ENCODE measurements around the gene TENM3. TPM values are rescaled to one million over a fixed set of nuclear protein-coding genes. Genes with fewer than 3 reads are reported as not detected.

Gene TENM3
- total RNA-seq, 1 donor = 24.2 TPM

DNA sequence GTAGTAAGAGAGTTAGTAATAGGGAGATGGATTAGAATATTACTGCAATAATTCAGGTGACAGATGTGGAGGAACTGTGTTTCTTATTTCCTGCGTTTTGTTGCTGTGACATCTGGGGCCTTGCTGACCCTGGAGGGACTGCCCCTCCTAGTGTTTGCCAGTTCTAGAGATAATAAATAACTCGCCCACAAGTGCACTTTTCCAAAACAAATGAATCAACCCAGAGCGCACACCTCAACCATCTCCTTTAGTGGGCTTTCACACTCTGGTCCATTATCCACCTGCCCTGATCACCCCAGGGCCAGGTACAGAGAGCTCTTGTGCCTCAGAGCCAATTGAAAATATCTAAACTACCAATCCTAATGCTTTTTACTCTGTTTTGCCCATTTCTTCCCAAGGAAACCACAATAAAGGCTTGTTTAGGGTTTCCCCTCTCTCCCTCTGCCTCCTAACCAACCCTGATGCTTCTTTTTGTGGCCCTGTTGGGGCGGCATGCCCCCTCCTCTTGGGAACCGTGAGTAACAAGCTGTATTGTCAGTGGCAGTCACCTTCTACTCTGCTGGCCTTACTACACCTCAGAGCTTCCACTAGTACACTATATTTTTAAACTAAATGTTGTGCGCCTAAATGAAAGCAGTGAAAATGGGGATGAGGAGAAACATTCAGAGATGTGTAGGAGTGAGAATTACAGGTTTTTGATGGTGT is 270.5 kb downstream of the TENM3 start:
- TF ChIP-seq, protein P1, sequence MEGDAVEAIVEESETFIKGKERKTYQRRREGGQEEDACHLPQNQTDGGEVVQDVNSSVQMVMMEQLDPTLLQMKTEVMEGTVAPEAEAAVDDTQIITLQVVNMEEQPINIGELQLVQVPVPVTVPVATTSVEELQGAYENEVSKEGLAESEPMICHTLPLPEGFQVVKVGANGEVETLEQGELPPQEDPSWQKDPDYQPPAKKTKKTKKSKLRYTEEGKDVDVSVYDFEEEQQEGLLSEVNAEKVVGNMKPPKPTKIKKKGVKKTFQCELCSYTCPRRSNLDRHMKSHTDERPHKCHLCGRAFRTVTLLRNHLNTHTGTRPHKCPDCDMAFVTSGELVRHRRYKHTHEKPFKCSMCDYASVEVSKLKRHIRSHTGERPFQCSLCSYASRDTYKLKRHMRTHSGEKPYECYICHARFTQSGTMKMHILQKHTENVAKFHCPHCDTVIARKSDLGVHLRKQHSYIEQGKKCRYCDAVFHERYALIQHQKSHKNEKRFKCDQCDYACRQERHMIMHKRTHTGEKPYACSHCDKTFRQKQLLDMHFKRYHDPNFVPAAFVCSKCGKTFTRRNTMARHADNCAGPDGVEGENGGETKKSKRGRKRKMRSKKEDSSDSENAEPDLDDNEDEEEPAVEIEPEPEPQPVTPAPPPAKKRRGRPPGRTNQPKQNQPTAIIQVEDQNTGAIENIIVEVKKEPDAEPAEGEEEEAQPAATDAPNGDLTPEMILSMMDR (IDR thresholded peaks at IDR 0.05; ENCODE audit: insufficient read depth, low read depth, low read length) = no peak
- DNase-seq (ENCODE audit: low read depth) = no peak
- no peak overlapping the region for H3K4me3 ChIP-seq (ENCODE audit: low read depth, low read length)

- H3K4me3 ChIP-seq (ENCODE audit: low read depth, low read length) = no peak overlapping the region
- TF ChIP-seq, protein P1 (IDR thresholded peaks at IDR 0.05; ENCODE audit: insufficient read depth, low read depth, low read length) = no peak
- no peak for DNase-seq (ENCODE audit: low read depth)
These were observed 275.2 kb downstream of the TENM3 start for GRCh38 chr4:182518421-182518820.

DNA sequence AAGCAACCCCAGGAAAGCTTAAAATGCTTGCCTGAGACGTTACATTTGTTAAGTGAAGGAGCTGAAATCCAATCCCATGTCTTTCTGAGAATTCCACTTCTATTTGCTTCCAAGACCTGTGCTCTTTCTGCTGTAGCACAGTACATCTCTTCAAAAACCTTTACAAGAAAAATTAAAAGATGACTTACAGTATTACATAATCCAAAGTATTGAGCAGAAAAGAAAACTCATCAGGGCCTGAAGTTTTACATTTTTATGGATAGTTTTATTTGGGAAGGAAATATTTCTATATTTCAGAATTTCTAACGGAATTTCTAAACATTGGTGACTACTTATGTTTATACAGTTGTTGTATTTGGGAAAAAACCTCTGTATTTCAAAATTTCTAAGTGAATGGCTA is 276.3 kb downstream of the TENM3 start:
- DNase-seq (ENCODE audit: low read depth) = no peak
- TF ChIP-seq, protein P1 (IDR thresholded peaks at IDR 0.05; ENCODE audit: insufficient read depth, low read depth, low read length) = no peak
- H3K4me3 ChIP-seq (ENCODE audit: low read depth, low read length) = no peak overlapping the region

- TF ChIP-seq, protein P1 (IDR thresholded peaks at IDR 0.05; ENCODE audit: insufficient read depth, low read depth, low read length) = no peak
- no peak overlapping the region for H3K4me3 ChIP-seq (ENCODE audit: low read depth, low read length)
- DNase-seq (ENCODE audit: low read depth) = no peak
These were observed 277.8 kb downstream of the TENM3 start for GRCh38 chr4:182521011-182521410.

DNA sequence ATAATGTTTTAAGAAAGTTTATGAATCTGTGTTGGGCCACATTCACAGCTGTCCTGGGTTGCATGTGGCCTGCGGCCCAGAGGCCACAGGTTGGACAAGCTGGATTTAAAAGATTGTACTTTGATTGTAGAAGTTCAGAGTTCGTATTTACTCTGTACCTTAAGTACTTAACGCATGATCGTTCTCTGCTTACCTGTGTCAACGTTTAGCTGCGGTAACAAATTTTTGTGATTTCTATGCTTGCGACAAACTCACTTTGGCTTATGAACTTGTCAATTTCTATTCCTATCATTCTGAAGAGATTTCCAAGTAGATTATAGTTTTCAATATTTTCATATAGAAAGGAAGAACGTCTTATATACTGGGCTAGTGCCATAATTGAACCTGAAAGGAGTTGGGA is 285.6 kb downstream of the TENM3 start:
- TF ChIP-seq, protein P1 (IDR thresholded peaks at IDR 0.05; ENCODE audit: insufficient read depth, low read depth, low read length) = no peak
- no peak overlapping the region for H3K4me3 ChIP-seq (ENCODE audit: low read depth, low read length)
- no peak for DNase-seq (ENCODE audit: low read depth)

DNA sequence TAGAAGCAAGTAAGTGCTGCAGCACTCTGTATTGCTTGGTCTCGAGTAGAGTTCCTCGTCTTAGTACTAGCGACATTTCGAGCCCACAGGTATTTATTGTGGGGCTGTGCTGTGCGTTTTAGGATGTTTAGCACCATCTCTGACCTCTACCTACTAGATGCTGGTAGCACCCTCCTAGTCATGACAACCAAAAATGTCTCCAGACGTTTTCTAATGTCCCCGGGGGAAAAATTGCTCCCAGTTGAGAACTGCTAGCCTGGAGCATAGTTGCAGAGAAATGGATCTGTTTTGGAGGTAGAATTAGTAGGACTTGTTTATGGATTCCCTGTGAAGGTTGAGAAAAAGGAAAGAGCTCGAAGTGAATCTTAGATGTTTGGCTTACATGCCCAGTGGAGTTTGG is 287.2 kb downstream of the TENM3 start:
- no peak overlapping the region for H3K4me3 ChIP-seq (ENCODE audit: low read depth, low read length)
- DNase-seq (ENCODE audit: low read depth) = no peak
- TF ChIP-seq, protein P1 (IDR thresholded peaks at IDR 0.05; ENCODE audit: insufficient read depth, low read depth, low read length) = no peak
